GM12878 (cell line): ENCODE results near the gene RBMS3. TPM values are rescaled to one million over a fixed set of nuclear protein-coding genes. Genes with fewer than 3 reads are reported as not detected.

ENCODE experiments used
- ATAC-seq: fragments of 200-7000 bp; cut with Tn5 transposase; 3 replicates; pipeline ENCODE4 v1.9.1; 2020; ENCODE audit warnings: mild to moderate bottlenecking, moderate library complexity
- BruUV-seq: library from RNA; stranded (reverse); fragments of 400-500 nt; replicated peaks from 2 replicates; lab custom pipeline; 2021; lab: Mats Ljungman, UMichigan
- CTCF ChIA-PET: fragments of 300-600 bp; sonication (Branson Sonifier 250); formaldehyde crosslinking; extraction: SDS; loops from one replicate; lab custom pipeline; 2021; ENCODE audit warnings: inconsistent platforms; lab: Yijun Ruan, JAX
- POLR2A ChIA-PET: fragments of 350-600 bp; formaldehyde crosslinking; extraction: SDS; loops from one replicate; lab custom pipeline; 2021; ENCODE audit warnings: inconsistent platforms; lab: Charles Lee
- RAD21 ChIA-PET: fragments of 300-600 bp; sonication (Branson Sonifier 250); formaldehyde crosslinking; loops from one replicate; lab custom pipeline; 2023; ENCODE audit warnings: antibody characterized with exemption; ENCODE audit not compliant: unreplicated experiment; lab: Charles Lee
- SMC1A ChIA-PET: fragments of 300-600 bp; sonication (Branson Sonifier 250); formaldehyde crosslinking; loops from one replicate; lab custom pipeline; 2023; ENCODE audit not compliant: unreplicated experiment, uncharacterized antibody; lab: Charles Lee
- DNase-seq: peaks from one replicate; pipeline ENCODE4 v3.0.0-alpha.2; 2011; ENCODE audit warnings: low read depth, low spot score
- FAIRE-seq: peaks from 3 replicates; lab custom pipeline; 2011; peaks lifted over from hg19 to GRCh38; lab: Jason Lieb, UNC
- H2AFZ ChIP-seq: 2 replicates; pipeline ENCODE4 v1.6.0; 2011; ENCODE audit warnings: low read depth, low read length, control low read depth; ENCODE audit not compliant: control insufficient read depth
- H3K27ac ChIP-seq: 2 replicates; pipeline ENCODE4 v1.5.1; 2011; ENCODE audit warnings: control low read depth; ENCODE audit not compliant: control insufficient read depth, insufficient read depth
- H3K27me3 ChIP-seq, 2 experiments: replicated peaks in 1 of 2; 2 replicates each; pipeline versions ENCODE4 v1.6.0 to v1.6.1; 2011; ENCODE audit warnings: low read length in 1 of 2; ENCODE audit not compliant: control insufficient read depth in 2 of 2, insufficient read depth in 2 of 2
- H3K36me3 ChIP-seq, 2 experiments: 2 replicates each; pipeline ENCODE4 v1.5.1; 2011; ENCODE audit warnings: low read length in 1 of 2; ENCODE audit not compliant: control insufficient read depth in 2 of 2, insufficient read depth in 2 of 2
- H3K4me1 ChIP-seq: 2 replicates; pipeline ENCODE4 v1.6.1; 2011; ENCODE audit warnings: mild to moderate bottlenecking, low read length, moderate library complexity, mixed read lengths; ENCODE audit not compliant: control insufficient read depth, insufficient read depth
- H3K4me2 ChIP-seq: 2 replicates; pipeline ENCODE4 v1.6.0; 2011; ENCODE audit warnings: control low read depth; ENCODE audit not compliant: control insufficient read depth, insufficient read depth
- H3K4me3 ChIP-seq: fragments of 200-600 bp; sonication (generic); 2 replicates; pipeline ENCODE4 v1.5.1; 2016
- H3K79me2 ChIP-seq: 2 replicates; pipeline ENCODE4 v1.6.0; 2011; ENCODE audit warnings: low read length; ENCODE audit not compliant: control insufficient read depth, insufficient read depth
- H3K9ac ChIP-seq: 2 replicates; pipeline ENCODE4 v1.8.0; 2011; ENCODE audit warnings: low read length, control low read depth, mixed read lengths; ENCODE audit not compliant: control insufficient read depth, insufficient read depth
- H3K9me3 ChIP-seq: replicated peaks from 3 replicates; pipeline ENCODE4 v1.5.1; 2011; ENCODE audit warnings: mild to moderate bottlenecking, low read length; ENCODE audit not compliant: control insufficient read depth, insufficient read depth
- H4K20me1 ChIP-seq: 2 replicates; pipeline ENCODE4 v1.6.0; 2011; ENCODE audit not compliant: control insufficient read depth, insufficient read depth
- ATF2 ChIP-seq: IDR thresholded peaks from 2 replicates; pipeline ENCODE4 v1.6.1; 2012; ENCODE audit warnings: low read length, inconsistent platforms
- BCLAF1 ChIP-seq: fragments of 450-650 bp; IDR thresholded peaks from 2 replicates; pipeline ENCODE4 v1.6.1; 2017; ENCODE audit warnings: antibody characterized with exemption, mild to moderate bottlenecking, moderate library complexity
- BMI1 ChIP-seq: fragments of 450-650 bp; IDR thresholded peaks from 2 replicates; pipeline ENCODE4 v1.6.1; 2016; ENCODE audit warnings: mild to moderate bottlenecking, moderate library complexity, borderline replicate concordance
- CHD1 ChIP-seq: IDR thresholded peaks from 2 replicates; pipeline ENCODE4 v1.6.1; 2012; ENCODE audit warnings: low read depth, low read length, improper control_type of control experiment
- CREM ChIP-seq: IDR thresholded peaks from 2 replicates; pipeline ENCODE4 v1.6.1; 2014; ENCODE audit warnings: antibody characterized with exemption, low read depth
- HDAC6 ChIP-seq: fragments of 200-600 bp; sonication (generic); IDR thresholded peaks from one replicate; pipeline ENCODE4 v1.8.0; 2017; ENCODE audit warnings: antibody characterized with exemption; ENCODE audit not compliant: unreplicated experiment
- MTA3 ChIP-seq: IDR thresholded peaks from 2 replicates; pipeline ENCODE4 v1.6.1; 2012; ENCODE audit warnings: low read length, inconsistent platforms, borderline replicate concordance
- PKNOX1 ChIP-seq: fragments of 450-650 bp; IDR thresholded peaks from 2 replicates; pipeline ENCODE4 v1.6.1; 2016; ENCODE audit warnings: mild to moderate bottlenecking
- SUZ12 ChIP-seq: fragments of 200-600 bp; sonication (generic); IDR thresholded peaks from one replicate; pipeline ENCODE4 v1.6.1; 2018; ENCODE audit warnings: antibody characterized with exemption, mild to moderate bottlenecking; ENCODE audit not compliant: unreplicated experiment
- YY1 ChIP-seq: IDR thresholded peaks from 2 replicates; pipeline ENCODE4 v1.6.1; 2011; ENCODE audit warnings: low read depth, mild to moderate bottlenecking, low read length
- ZNF592 ChIP-seq: fragments of 450-650 bp; IDR thresholded peaks from 2 replicates; pipeline ENCODE4 v1.6.1; 2017; ENCODE audit warnings: mild to moderate bottlenecking, moderate library complexity
- ZSCAN29 ChIP-seq: fragments of 450-650 bp; IDR thresholded peaks from 2 replicates; pipeline ENCODE4 v1.6.1; 2017; ENCODE audit warnings: mild to moderate bottlenecking, moderate library complexity
- in situ Hi-C: fragments of 300-500 bp; cut with MboI; formaldehyde crosslinking; loops from 9 replicates; pipeline ENCODE4 v1.14.3; 2018; ENCODE audit warnings: mixed read lengths
- intact Hi-C: fragments of 100-400 bp; cut with micrococcal nuclease; formaldehyde crosslinking; loops from one replicate; pipeline ENCODE4 v1.14.2; 2022; ENCODE audit not compliant: unreplicated experiment
- polyA plus RNA-seq, 11 experiments: library from polyadenylated mRNA; depleted of rRNA in 4 of 11; unstranded in 6 of 11; stranded (reverse) in 5 of 11; fragments of >200 nt; fragmentation: Nextera tagmentation in 4 of 11; fragmentation: Illumina TruSeq in 1 of 11; extraction: Ambion mirVana in 4 of 11; extraction: Trizol in 1 of 11; gene quantifications; 1 replicate in 1 of 11; 2 replicates in 10 of 11; pipeline versions ENCODE4 v1.2.1 to v1.2.3, GENCODE V29; 2011 to 2016; ENCODE audit warnings: inconsistent platforms in 2 of 11, missing spikeins in 2 of 11, low read depth in 1 of 11
- total RNA-seq, 4 experiments: library from RNA; depleted of rRNA in 3 of 4; stranded (reverse); fragments of >200 nt in 3 of 4; fragmentation: Illumina TruSeq in 1 of 4; extraction: Trizol in 1 of 4; gene quantifications; 2 replicates each; pipeline versions ENCODE4 v1.2.1 to v1.2.3, GENCODE V29; 2013 to 2021

The RBMS3 gene
- total and polyA plus RNA-seq, 10 of the 15 experiments (the other 5 are each of a cell fraction or from before 2014, with no cell fraction given), result 0.79 to 4.7 (median 3.1) TPM

- TF ChIP-seq ATF2, result no peak
- no peak for TF ChIP-seq HDAC6
Observed at GRCh38 chr3:29608414-29609327, 327.8 kb downstream of the RBMS3 start (continued).

- no peaks in the 10 kb centered on the region for H3K4me1 ChIP-seq
- H3K4me2 ChIP-seq, result no peak overlapping the region
- no peaks in the 10 kb centered on the region for H3K9me3 ChIP-seq
- CTCF ChIA-PET, result no interaction called here
- no peaks in the 10 kb centered on the region for H3K79me2 ChIP-seq
- no peak overlapping the region for H3K27ac ChIP-seq
- H3K27me3 ChIP-seq, result no peaks in the 10 kb centered on the region
- DNase-seq (no peak), FAIRE-seq (no peak), ATAC-seq (no peak)
- intact Hi-C loops (no loop called here), in situ Hi-C loops (no loop called here)
- H3K4me3 ChIP-seq, result no peak overlapping the region
- no peaks in the 10 kb centered on the region for H3K36me3 ChIP-seq
- SMC1A ChIA-PET, result no interaction called here
- RAD21 ChIA-PET, result no interaction called here
- no peak overlapping the region for H3K9ac ChIP-seq
- BruUV-seq, result no TSS peak
- H2AFZ ChIP-seq, result no peak overlapping the region
- TF ChIP-seq MTA3 (no peak), BCLAF1 (no peak), CHD1 (no peak), ZSCAN29 (no peak), YY1 (no peak), SUZ12 (no peak), CREM (no peak), PKNOX1 (no peak), BMI1 (no peak), ZNF592 (no peak)
- POLR2A ChIA-PET, result no interaction called here
- H4K20me1 ChIP-seq, result no peaks in the 10 kb centered on the region
Observed at GRCh38 chr3:29609328-29609811, 328.5 kb downstream of the RBMS3 start.
